ENCODE data around the gene GC. TPM values are rescaled to one million over a fixed set of nuclear protein-coding genes. Genes with fewer than 3 reads are reported as not detected.
A peak's percentile ranks its signal among the peaks of the same experiment; 100 is the strongest.

The GC gene
- total and polyA plus RNA-seq, 9 of the 15 experiments (the other 6 are each of a cell fraction or from before 2014, with no cell fraction given): 0.44 TPM; not detected in 8

- H2AFZ ChIP-seq (ENCODE audit: low read depth, low read length): no peak overlapping the region
- no peaks in the 10 kb centered on the region for H3K9me1 ChIP-seq (ENCODE audit: control insufficient read depth, insufficient read depth, low read length)
- H3K27ac ChIP-seq (ENCODE audit: extremely low read depth, low read depth, low read length): no peak overlapping the region
- FAIRE-seq (no peak), DNase-seq (ENCODE audit: extremely low read depth in 1 of 4, low spot score in 3 of 4) (no peak), ATAC-seq (no peak)
- no peak overlapping the region for H3K4me2 ChIP-seq (ENCODE audit: insufficient read depth, low read length)
- POLR2A ChIA-PET: no interaction called here
- in situ Hi-C loops (cut with MboI): no loop called here
- intact Hi-C loops (cut with micrococcal nuclease): no loop called here
- TF ChIP-seq TAF1 (IDR thresholded peaks at IDR 0.05; ENCODE audit: control insufficient read depth, extremely low read depth, insufficient read depth, low read length, severe bottlenecking) (no peak), CEBPG (CRISPR knock-in tag; IDR thresholded peaks at IDR 0.05) (no peak), CEBPG (tag; conservative IDR thresholded peaks at IDR 0.05 in 1 of 2, IDR thresholded peaks at IDR 0.05 in 1 of 2) (peak in 1 of 2 experiments; percentile 75; a peak in 2 of 4 replicates), THRB (CRISPR knock-in tag; conservative IDR thresholded peaks at IDR 0.05) (no peak), EP400 (IDR thresholded peaks at IDR 0.05) (no peak), SNIP1 (IDR thresholded peaks at IDR 0.05; ENCODE audit: low read depth) (no peak), CEBPB (tag; IDR thresholded peaks at IDR 0.05) (peak; percentile 35; the same call in 1 of the 2 replicates), ETV1 (tag; conservative IDR thresholded peaks at IDR 0.05; ENCODE audit: low read depth) (no peak)
- no peaks in the 10 kb centered on the region for H3K79me2 ChIP-seq (ENCODE audit: control insufficient read depth, insufficient read depth, low read length)
- no peaks in the 10 kb centered on the region for H3K36me3 ChIP-seq (ENCODE audit: control insufficient read depth, insufficient read depth, low read length)
- no peak overlapping the region for H3K4me3 ChIP-seq
- H4K20me1 ChIP-seq (replicated peaks; ENCODE audit: control insufficient read depth, insufficient read depth, low read length): no peaks in the 10 kb centered on the region
- H3K4me1 ChIP-seq (replicated peaks in 1 of 2; ENCODE audit: control insufficient read depth in 2 of 2, insufficient read depth in 2 of 2, low read length in 2 of 2): no peaks in the 10 kb centered on the region
- no peak overlapping the region for H3K9ac ChIP-seq (ENCODE audit: insufficient read depth in 1 of 2, low read depth in 2 of 2, low read length in 2 of 2)
- BruUV-seq (replicated peaks): no TSS peak
- 8% methylated on average over 2 of the region's 2 CpGs for WGBS (ENCODE audit: insufficient coverage, low coverage, missing lambda C conversion rate)
- no peaks in the 10 kb centered on the region for H3K27me3 ChIP-seq (ENCODE audit: control insufficient read depth in 2 of 2, insufficient read depth in 2 of 2, low read length in 2 of 2)
- no peaks in the 10 kb centered on the region for H3K9me3 ChIP-seq (replicated peaks; ENCODE audit: control insufficient read depth, insufficient read depth, low read depth, low read length)
- CTCF ChIA-PET (ENCODE audit: low intra/inter-chr PET ratio): no interaction called here
Observed at GRCh38 chr4:71775449-71775848, 8.4 kb downstream of the GC start.

Data from K562 (cell line).